GM06990 (cell line): ENCODE data around the gene NEK1.

Experiments used
- DNase-seq: peaks from one replicate; pipeline ENCODE4 v3.0.0-alpha.2; 2011; ENCODE audit not compliant: insufficient read length; ENCODE audit errors: extremely low read depth
- H3K27me3 ChIP-seq: replicated peaks from 2 replicates; pipeline ENCODE4 v1.6.0; 2011; ENCODE audit warnings: low read length; ENCODE audit not compliant: control insufficient read depth, insufficient read depth
- H3K36me3 ChIP-seq: 2 replicates; pipeline ENCODE4 v1.5.1; 2011; ENCODE audit warnings: low read length; ENCODE audit not compliant: control insufficient read depth, insufficient read depth
- H3K4me3 ChIP-seq: replicated peaks from 2 replicates; pipeline ENCODE4 v1.5.1; 2011; ENCODE audit warnings: low read depth, mild to moderate bottlenecking, control low read depth, low read length
- CTCF ChIP-seq: IDR thresholded peaks from 2 replicates; pipeline ENCODE4 v1.5.1; 2011; ENCODE audit warnings: low read length, control low read depth, mild to moderate bottlenecking, inconsistent platforms; ENCODE audit not compliant: insufficient read depth, poor library complexity, severe bottlenecking

Gene NEK1

GRCh38 chr4:169404960-169405359, 207.4 kb downstream of the NEK1 start:
- no peaks in the 10 kb centered on the region for H3K27me3 ChIP-seq
- DNase-seq, result no peak
- TF ChIP-seq CTCF, result no peak
- H3K4me3 ChIP-seq, result no peak overlapping the region
- no peaks in the 10 kb centered on the region for H3K36me3 ChIP-seq

GRCh38 chr4:169400832-169401231, 211.6 kb downstream of the NEK1 start:
- no peak for TF ChIP-seq CTCF
- Histone ChIP-seq H3K27me3 (no peaks in the 10 kb centered on the region), H3K4me3 (no peak overlapping the region), H3K36me3 (no peaks in the 10 kb centered on the region)
- DNase-seq, result no peak

GRCh38 chr4:169399976-169400767, 212.2 kb downstream of the NEK1 start:
- no peaks in the 10 kb centered on the region for H3K36me3 ChIP-seq
- H3K27me3 ChIP-seq, result no peaks in the 10 kb centered on the region
- no peak for TF ChIP-seq CTCF
- DNase-seq, result peak; percentile 18
- no peak overlapping the region for H3K4me3 ChIP-seq

- H3K36me3 ChIP-seq, result no peaks in the 10 kb centered on the region
- H3K27me3 ChIP-seq, result no peaks in the 10 kb centered on the region
- H3K4me3 ChIP-seq, result no peak overlapping the region
- TF ChIP-seq CTCF, result no peak
- no peak for DNase-seq
Observed at GRCh38 chr4:169398316-169398715, 214.1 kb downstream of the NEK1 start.

- DNase-seq, result no peak
- Histone ChIP-seq H3K36me3 (no peaks in the 10 kb centered on the region), H3K4me3 (no peak overlapping the region), H3K27me3 (no peaks in the 10 kb centered on the region)
- no peak for TF ChIP-seq CTCF
Observed at GRCh38 chr4:169397762-169398161, 214.6 kb downstream of the NEK1 start.

- Histone ChIP-seq H3K27me3 (no peaks in the 10 kb centered on the region), H3K4me3 (no peak overlapping the region), H3K36me3 (no peaks in the 10 kb centered on the region)
- DNase-seq, result no peak
- no peak for TF ChIP-seq CTCF
Observed at GRCh38 chr4:169385376-169385775, 227.0 kb downstream of the NEK1 start.
